ENCODE data around the gene CHST11. TPM values are rescaled to one million over a fixed set of nuclear protein-coding genes. Genes with fewer than 3 reads are reported as not detected.

The CHST11 gene
- total RNA-seq, 1 donor from 2014 or later: 3.4 TPM

- no peak for DNase-seq
- intact Hi-C loops (cut with micrococcal nuclease): no loop called here
- no peak for ATAC-seq
Observed at GRCh38 chr12:104809251-104809650, 352.5 kb downstream of the CHST11 start.

GRCh38 chr12:104809706-104810385 is 353.1 kb downstream of the CHST11 start:
- no peak for DNase-seq

More at GRCh38 chr12:104809706-104810385, 353.1 kb downstream of the CHST11 start:
- ATAC-seq: no peak
- intact Hi-C loops (cut with micrococcal nuclease): no loop called here

Small RNAs within 50 kb of the gene (microRNA-seq; reads per million reads assigned to microRNA genes)
- gene MIR3922 (ENCODE audit: borderline number of aligned reads): not detected

Other genes starting within 250 kb of the CHST11 start
- gene TXNRD1, start 241.2 kb upstream of the CHST11 start, total RNA-seq: 88.0 TPM
- gene EID3, start 153.2 kb upstream of the CHST11 start, total RNA-seq: 0.97 TPM